Stimulated activated naive CD4-positive, alpha-beta T cell (primary cell): ENCODE data around the gene NDUFA8.
"Not testable (repeated sequence)": the region's sequence is repeated elsewhere in the genome, so short reads cannot be mapped to it uniquely, and the experiment has no call there.

ENCODE experiments used
- DNase-seq, 6 experiments: peaks; one replicate each; lab custom pipeline; 2025; lab: John Stamatoyannopoulos, UW

The NDUFA8 gene

GRCh38 chr9:122120316-122121071 lies 39.1 kb downstream of the NDUFA8 start:
- DNase-seq = no peak

GRCh38 chr9:122119721-122120120 lies 39.9 kb downstream of the NDUFA8 start:
- DNase-seq = no peak

- no peak for DNase-seq
Observed at GRCh38 chr9:122119166-122119521, 40.4 kb downstream of the NDUFA8 start.

GRCh38 chr9:122118343-122119165 lies 41.0 kb downstream of the NDUFA8 start:
- no peak for DNase-seq

- DNase-seq = not testable (repeated sequence)
Observed at GRCh38 chr9:122117241-122117640, 42.3 kb downstream of the NDUFA8 start.

GRCh38 chr9:122116448-122117173 lies 43.0 kb downstream of the NDUFA8 start:
- DNase-seq = no peak

GRCh38 chr9:122116040-122116439 lies 43.5 kb downstream of the NDUFA8 start:
- no peak for DNase-seq

- no peak for DNase-seq
Observed at GRCh38 chr9:122115176-122116035, 44.2 kb downstream of the NDUFA8 start.

GRCh38 chr9:122113574-122113973 lies 46.0 kb downstream of the NDUFA8 start:
- no peak for DNase-seq

GRCh38 chr9:122112238-122112637 lies 47.3 kb downstream of the NDUFA8 start:
- DNase-seq = no peak

GRCh38 chr9:122111413-122112085 lies 48.0 kb downstream of the NDUFA8 start:
- DNase-seq = no peak

GRCh38 chr9:122110100-122110833 lies 49.3 kb downstream of the NDUFA8 start:
- no peak for DNase-seq

- no peak for DNase-seq
Observed at GRCh38 chr9:122109035-122109813, 50.4 kb downstream of the NDUFA8 start.

- no peak for DNase-seq
Observed at GRCh38 chr9:122107291-122107805, 52.2 kb downstream of the NDUFA8 start.

- DNase-seq = no peak
Observed at GRCh38 chr9:122106576-122106975, 53.0 kb downstream of the NDUFA8 start.

GRCh38 chr9:122103985-122104384 lies 55.6 kb downstream of the NDUFA8 start:
- no peak for DNase-seq

- DNase-seq = no peak
Observed at GRCh38 chr9:122102156-122102555, 57.4 kb downstream of the NDUFA8 start.

- DNase-seq = no peak
Observed at GRCh38 chr9:122100756-122101155, 58.8 kb downstream of the NDUFA8 start.

GRCh38 chr9:122099271-122099869 lies 60.2 kb downstream of the NDUFA8 start:
- DNase-seq = peak; percentile 40 to 77 (median 70)
